Mesodermal cell (in vitro differentiated cells): Measurements from ENCODE around the gene PCSK7.

Experiments used
- H3K27ac ChIP-seq: 2 replicates; pipeline ENCODE4 v1.7.0; 2013; ENCODE audit warnings: mild to moderate bottlenecking, low read depth, low read length, moderate library complexity; ENCODE audit not compliant: severe bottlenecking
- H3K36me3 ChIP-seq: 2 replicates; pipeline ENCODE4 v1.7.1; 2013; ENCODE audit warnings: mild to moderate bottlenecking, low read length, moderate library complexity; ENCODE audit not compliant: control insufficient read depth, insufficient read depth
- H3K4me1 ChIP-seq: one replicate; pipeline ENCODE4 v1.7.1; 2013; ENCODE audit warnings: mild to moderate bottlenecking, low read length; ENCODE audit not compliant: insufficient read depth, control insufficient read depth, poor library complexity, severe bottlenecking
- H3K4me3 ChIP-seq: 2 replicates; pipeline ENCODE4 v1.7.0; 2013; ENCODE audit warnings: low read length, control low read depth, mild to moderate bottlenecking; ENCODE audit not compliant: insufficient read depth, poor library complexity, severe bottlenecking; ENCODE audit errors: extremely low read depth
- H3K9me3 ChIP-seq: 2 replicates; pipeline ENCODE4 v1.7.1; 2013; ENCODE audit warnings: mild to moderate bottlenecking, low read length, moderate library complexity; ENCODE audit not compliant: control insufficient read depth
- WGBS, 2 experiments: methylation state at CpG; one replicate each; pipeline ENCODE4 v1.1.5; 2013; ENCODE audit warnings: missing lambda C conversion rate in 2 of 2; ENCODE audit not compliant: insufficient coverage in 2 of 2; 5-methylcytosine and 5-hydroxymethylcytosine counted together

PCSK7 gene

DNA sequence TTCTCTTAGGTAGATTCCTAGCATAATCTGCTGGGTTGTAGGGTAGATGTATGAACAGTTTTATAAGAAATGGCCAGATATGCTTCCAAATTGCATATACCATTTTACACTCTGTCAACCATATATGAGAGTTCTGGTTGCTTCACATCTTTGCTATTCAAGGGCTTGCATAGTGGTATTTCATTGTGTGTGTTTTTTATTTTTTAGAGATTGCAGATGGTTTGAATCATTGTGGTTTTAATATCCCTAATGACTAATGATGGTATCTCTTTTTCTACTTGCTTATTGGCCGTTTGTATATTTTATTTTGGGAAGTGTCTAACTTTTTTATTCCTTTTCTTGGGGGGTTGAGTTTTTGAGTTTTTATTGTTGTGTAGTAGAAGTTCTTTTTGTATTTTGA lies 27.5 kb upstream of the PCSK7 start:
- H3K9me3 ChIP-seq, result no peaks in the 10 kb centered on the region
- H3K4me1 ChIP-seq, result no peaks in the 10 kb centered on the region
- no peak overlapping the region for H3K4me3 ChIP-seq
- peaks cover 48% of the 10 kb centered on the region for H3K36me3 ChIP-seq
- WGBS, 2 experiments, result 60% methylated on average over 1 of the region's 1 CpG; no CpG with 5 or more reads in 1 of the 2 experiments
- H3K27ac ChIP-seq, result no peak overlapping the region

DNA sequence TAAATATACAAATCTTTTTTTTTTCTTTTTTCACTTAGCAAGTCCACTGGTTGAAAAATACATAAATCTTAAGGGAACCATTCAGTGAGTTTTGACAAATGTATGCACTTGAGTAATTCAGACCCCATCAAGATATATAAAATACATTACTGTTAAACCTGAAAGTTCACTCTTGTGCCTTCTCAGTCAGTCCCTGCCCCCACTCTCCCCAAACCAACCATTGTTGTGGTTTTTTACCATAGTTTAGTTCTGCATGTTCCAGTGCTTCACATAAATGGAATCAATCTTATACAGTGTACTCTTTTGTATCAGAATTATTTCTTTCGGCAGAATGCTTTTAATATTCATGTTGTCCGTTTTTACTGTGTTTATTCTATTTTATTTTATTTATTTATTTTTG lies 26.7 kb upstream of the PCSK7 start:
- Histone ChIP-seq H3K4me1 (no peaks in the 10 kb centered on the region), H3K36me3 (peaks cover 53% of the 10 kb centered on the region), H3K27ac (no peak overlapping the region), H3K4me3 (no peak overlapping the region), H3K9me3 (no peaks in the 10 kb centered on the region)
- no CpG with 5 or more reads among the region's 2 CpGs for WGBS, 2 experiments

DNA sequence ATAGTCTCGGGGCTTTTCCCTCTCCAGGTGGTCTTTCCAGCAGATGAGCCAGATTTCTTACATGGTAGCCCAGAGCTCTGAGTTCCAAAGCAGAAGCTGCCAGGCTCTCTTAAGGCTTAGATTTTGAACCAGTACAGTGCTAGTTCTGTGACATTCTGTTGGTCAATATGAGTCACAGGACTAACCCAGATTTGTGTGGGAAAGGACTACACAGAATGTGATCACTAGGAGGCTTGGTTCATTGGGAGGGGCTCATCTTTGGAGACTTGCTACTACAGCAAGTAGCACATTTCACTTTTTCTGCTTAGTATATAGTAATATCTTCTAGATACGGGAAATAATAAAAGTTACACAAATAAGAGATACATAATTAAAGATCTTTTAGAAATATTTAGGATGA lies 24.7 kb upstream of the PCSK7 start:
- peaks cover 53% of the 10 kb centered on the region for H3K36me3 ChIP-seq
- no peak overlapping the region for H3K27ac ChIP-seq
- H3K9me3 ChIP-seq, result no peaks in the 10 kb centered on the region
- H3K4me1 ChIP-seq, result no peaks in the 10 kb centered on the region
- WGBS, 2 experiments, result 92 to 100% methylated on average over 1 of the region's 2 CpGs
- no peak overlapping the region for H3K4me3 ChIP-seq

GRCh38 chr11:117255966-117256365 lies 24.1 kb upstream of the PCSK7 start:
- no peaks in the 10 kb centered on the region for H3K4me1 ChIP-seq
- H3K27ac ChIP-seq, result no peak overlapping the region
- H3K4me3 ChIP-seq, result no peak overlapping the region
- WGBS, 2 experiments, result 92 to 94% methylated on average over 2 of the region's 3 CpGs
- no peaks in the 10 kb centered on the region for H3K9me3 ChIP-seq
- H3K36me3 ChIP-seq, result peaks cover 48% of the 10 kb centered on the region

DNA sequence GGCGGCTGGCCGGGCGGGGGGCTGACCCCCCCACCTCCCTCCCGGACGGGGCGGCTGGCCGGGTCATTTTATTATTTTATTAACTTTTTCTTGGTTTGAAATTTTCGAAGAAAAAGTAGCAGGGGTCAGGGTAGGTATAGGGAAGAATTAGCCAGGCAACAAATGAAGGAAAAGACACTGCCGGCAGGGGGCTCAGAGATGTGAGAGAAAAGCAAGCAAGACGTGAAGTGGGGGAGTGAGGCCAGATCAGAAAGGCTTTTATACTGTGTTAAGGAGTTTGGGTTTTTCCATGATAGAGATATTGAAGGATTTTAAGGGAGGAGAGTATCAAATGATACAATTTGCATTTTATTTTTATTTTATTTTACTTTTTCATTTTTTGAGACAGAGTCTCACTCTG lies 19.6 kb upstream of the PCSK7 start:
- no peak overlapping the region for H3K27ac ChIP-seq
- no peaks in the 10 kb centered on the region for H3K4me1 ChIP-seq
- WGBS, 2 experiments, result 88 to 90% methylated on average over 2 to 3 of the region's 10 CpGs
- no peaks in the 10 kb centered on the region for H3K9me3 ChIP-seq
- peaks cover 76% of the 10 kb centered on the region for H3K36me3 ChIP-seq
- no peak overlapping the region for H3K4me3 ChIP-seq

DNA sequence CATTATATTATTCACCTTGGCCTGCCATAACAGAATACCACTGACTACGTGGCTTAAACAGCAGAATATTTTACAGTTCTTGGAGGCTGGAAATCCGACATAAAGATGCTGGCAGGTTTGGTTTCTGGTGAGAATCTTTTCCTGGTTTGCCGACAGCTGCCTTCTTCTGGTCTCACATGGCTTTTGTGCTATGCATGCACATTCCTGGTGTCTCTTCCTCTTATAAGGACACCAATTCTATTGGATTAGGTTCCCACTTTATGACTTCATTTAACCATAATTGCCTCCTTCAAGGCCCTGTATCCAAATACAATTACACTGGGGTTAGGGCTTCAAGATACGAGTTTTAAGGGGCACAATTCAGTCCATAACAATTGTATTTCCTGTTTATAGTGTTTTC lies 17.7 kb upstream of the PCSK7 start:
- 89 to 93% methylated on average over 3 of the region's 4 CpGs for WGBS, 2 experiments
- H3K4me1 ChIP-seq, result no peaks in the 10 kb centered on the region
- peaks cover 79% of the 10 kb centered on the region for H3K36me3 ChIP-seq
- no peaks in the 10 kb centered on the region for H3K9me3 ChIP-seq
- no peak overlapping the region for H3K4me3 ChIP-seq
- no peak overlapping the region for H3K27ac ChIP-seq

GRCh38 chr11:117248341-117248740 lies 16.5 kb upstream of the PCSK7 start:
- no peak overlapping the region for H3K4me3 ChIP-seq
- H3K4me1 ChIP-seq, result no peaks in the 10 kb centered on the region
- peaks cover 80% of the 10 kb centered on the region for H3K36me3 ChIP-seq
- no peaks in the 10 kb centered on the region for H3K9me3 ChIP-seq
- no peak overlapping the region for H3K27ac ChIP-seq
- WGBS, 2 experiments, result 100% methylated on average over 2 to 3 of the region's 4 CpGs

DNA sequence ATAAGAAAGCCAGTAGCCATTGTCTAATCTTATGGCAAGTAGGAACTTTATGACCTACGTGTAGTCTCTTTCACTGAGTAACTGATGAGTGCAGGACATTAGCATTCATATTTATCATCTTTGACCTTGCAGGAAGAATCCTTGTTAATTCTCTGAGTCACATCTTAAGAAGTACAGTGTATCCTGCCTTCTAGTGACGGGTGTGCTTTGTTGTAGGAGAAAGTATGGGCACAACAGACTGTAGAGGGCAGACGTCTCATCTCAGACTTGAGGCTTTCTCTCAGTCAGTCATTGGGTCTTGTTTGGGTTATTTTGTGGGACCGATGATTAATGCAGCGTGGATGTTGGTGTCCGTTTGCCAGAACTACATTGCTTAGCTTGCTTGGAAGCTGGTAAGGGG lies 7.4 kb upstream of the PCSK7 start:
- 91 to 93% methylated on average over 5 of the region's 6 CpGs for WGBS, 2 experiments
- Histone ChIP-seq H3K36me3 (peaks cover 77% of the 10 kb centered on the region), H3K27ac (no peak overlapping the region), H3K4me3 (no peak overlapping the region), H3K9me3 (no peaks in the 10 kb centered on the region), H3K4me1 (no peaks in the 10 kb centered on the region)

DNA sequence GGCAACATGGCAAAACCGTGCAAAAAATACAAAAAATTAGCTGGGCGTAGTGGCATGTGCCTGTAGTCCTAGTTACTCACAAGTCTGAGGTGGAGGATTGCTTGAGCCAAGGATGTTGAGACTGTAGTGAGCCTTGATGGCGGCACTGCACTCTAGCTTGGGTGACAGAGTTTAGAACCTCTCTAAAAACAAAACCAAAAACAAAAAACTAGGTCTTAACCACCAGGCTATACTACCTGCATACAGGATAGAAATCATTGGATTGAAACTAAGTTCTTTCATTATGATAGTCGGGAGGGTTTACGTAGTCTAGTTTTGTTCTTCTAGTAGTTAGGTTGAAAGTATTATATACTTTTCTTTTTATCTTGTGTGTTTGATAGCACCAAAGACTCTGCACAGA lies 6.3 kb upstream of the PCSK7 start:
- peaks cover 69% of the 10 kb centered on the region for H3K36me3 ChIP-seq
- H3K4me3 ChIP-seq, result no peak overlapping the region
- H3K27ac ChIP-seq, result no peak overlapping the region
- WGBS, 2 experiments, result 100% methylated on average over 1 to 2 of the region's 5 CpGs
- no peaks in the 10 kb centered on the region for H3K4me1 ChIP-seq
- H3K9me3 ChIP-seq, result no peaks in the 10 kb centered on the region

- Histone ChIP-seq H3K27ac (peak overlapping the region; percentile 16), H3K36me3 (peaks cover 44% of the 10 kb centered on the region), H3K9me3 (no peaks in the 10 kb centered on the region), H3K4me3 (peak overlapping the region; percentile 98), H3K4me1 (peaks cover 6% of the 10 kb centered on the region)
- 1% methylated on average over 18 to 20 of the region's 27 CpGs for whole genome bisulfite sequencing, 2 experiments
Observed at GRCh38 chr11:117232911-117233409, 1.1 kb upstream of the PCSK7 start.

GRCh38 chr11:117232092-117232878 lies 412 bp upstream of the PCSK7 start, which contains the start of gene RNF214:
Gene RNF214, plus strand, starts transcription at chr11:117232671. Its CDS starts 1,602 bp downstream, at chr11:117234273.
- Histone ChIP-seq H3K4me3 (peak within 1 kb of the TSS; percentile 98), H3K27ac (peak within 1 kb of the TSS; percentile 57), H3K9me3 (no peaks in the 10 kb centered on the region), H3K4me1 (peaks cover 6% of the 10 kb centered on the region), H3K36me3 (peaks cover 50% of the 10 kb centered on the region)
- 0% methylated on average over 30 to 64 of the region's 94 CpGs for WGBS, 2 experiments
